SK-N-SH treated with all-trans-retinoic acid at 6 μM for 48 hours (cell line): ENCODE results near the gene UNKL.

ENCODE experiments used
- ATAC-seq: fragments of 200-7000 bp; cut with Tn5 transposase; 3 replicates; pipeline ENCODE4 v1.9.1; 2020; ENCODE audit warnings: mild to moderate bottlenecking, moderate library complexity
- BACH2 ChIP-seq: fragments of 250-450 bp; sonication (Bioruptor Pico); IDR thresholded peaks from 2 replicates; pipeline ENCODE4 v1.9.0; 2021; ENCODE audit warnings: mild to moderate bottlenecking, borderline replicate concordance
- CSDC2 ChIP-seq: fragments of 250-450 bp; sonication (Bioruptor Pico); IDR thresholded peaks from 2 replicates; pipeline ENCODE4 v1.5.0; 2020; ENCODE audit warnings: mild to moderate bottlenecking, moderate library complexity
- ESRRG ChIP-seq: fragments of 250-450 bp; sonication (Bioruptor Pico); IDR thresholded peaks from 2 replicates; pipeline ENCODE4 v1.6.1; 2021; ENCODE audit warnings: mild to moderate bottlenecking
- GLIS3 ChIP-seq: fragments of 250-450 bp; sonication (Bioruptor Pico); IDR thresholded peaks from 2 replicates; pipeline ENCODE4 v1.5.0; 2020; ENCODE audit warnings: mild to moderate bottlenecking, moderate library complexity
- ISL1 ChIP-seq: fragments of 250-450 bp; sonication (Bioruptor Pico); IDR thresholded peaks from 2 replicates; pipeline ENCODE4 v2.1.2; 2022; ENCODE audit warnings: mild to moderate bottlenecking, moderate library complexity
- OSR1 ChIP-seq: fragments of 250-450 bp; sonication (Bioruptor Pico); IDR thresholded peaks from 2 replicates; pipeline ENCODE4 v1.8.0; 2022; ENCODE audit warnings: moderate library complexity, mild to moderate bottlenecking, inconsistent platforms
- PPARA ChIP-seq: fragments of 250-450 bp; sonication (Bioruptor Pico); IDR thresholded peaks from 2 replicates; pipeline ENCODE4 v1.5.0; 2020; ENCODE audit warnings: mild to moderate bottlenecking, borderline replicate concordance
- RARB ChIP-seq: fragments of 250-450 bp; sonication (Bioruptor Pico); IDR thresholded peaks from 2 replicates; pipeline ENCODE4 v1.8.0; 2021; ENCODE audit warnings: mild to moderate bottlenecking, moderate library complexity
- SNAI2 ChIP-seq: fragments of 250-450 bp; sonication (Bioruptor Pico); IDR thresholded peaks from 2 replicates; pipeline ENCODE4 v1.5.0; 2020; ENCODE audit warnings: mild to moderate bottlenecking, moderate library complexity
- TCF4 ChIP-seq: fragments of 250-450 bp; sonication (Bioruptor Pico); IDR thresholded peaks from 2 replicates; pipeline ENCODE4 v1.8.0; 2021; ENCODE audit warnings: mild to moderate bottlenecking, moderate library complexity, borderline replicate concordance
- TOX ChIP-seq: fragments of 250-450 bp; sonication (Bioruptor Pico); IDR thresholded peaks from 2 replicates; pipeline ENCODE4 v1.8.0; 2021; ENCODE audit warnings: mild to moderate bottlenecking, moderate library complexity, borderline replicate concordance
- ZC3H10 ChIP-seq: fragments of 250-450 bp; sonication (Bioruptor Pico); IDR thresholded peaks from 2 replicates; pipeline ENCODE4 v1.5.1; 2021; ENCODE audit warnings: mild to moderate bottlenecking, moderate library complexity
- ZFP3 ChIP-seq: fragments of 250-450 bp; sonication (Bioruptor Pico); IDR thresholded peaks from 2 replicates; pipeline ENCODE4 v1.5.0; 2020; ENCODE audit warnings: mild to moderate bottlenecking, moderate library complexity
- ZFP30 ChIP-seq: fragments of 450-650 bp; formaldehyde crosslinking; IDR thresholded peaks from 2 replicates; pipeline ENCODE4 v1.5.0; 2022; ENCODE audit warnings: mild to moderate bottlenecking, moderate library complexity
- ZNF70 ChIP-seq: fragments of 450-650 bp; formaldehyde crosslinking; IDR thresholded peaks from 2 replicates; pipeline ENCODE4 v1.5.0; 2020; ENCODE audit warnings: mild to moderate bottlenecking, moderate library complexity
- ZNF8 ChIP-seq: fragments of 450-650 bp; formaldehyde crosslinking; IDR thresholded peaks from 2 replicates; pipeline ENCODE4 v1.5.0; 2020; ENCODE audit warnings: mild to moderate bottlenecking, moderate library complexity
- TF ChIP-seq, protein P1 (sequence below): fragments of 250-450 bp; sonication (Bioruptor Pico); IDR thresholded peaks from 2 replicates; pipeline ENCODE4 v1.8.0; 2021; ENCODE audit warnings: low read depth, mild to moderate bottlenecking, moderate library complexity, borderline replicate concordance
- TF ChIP-seq, protein P2 (sequence below): fragments of 250-450 bp; sonication (Bioruptor Pico); IDR thresholded peaks from 2 replicates; pipeline ENCODE4 v1.5.0; 2020; ENCODE audit warnings: mild to moderate bottlenecking, moderate library complexity
- TF ChIP-seq, protein P3 (sequence below): fragments of 250-450 bp; sonication (Bioruptor Pico); IDR thresholded peaks from 2 replicates; pipeline ENCODE4 v1.5.1; 2021; ENCODE audit warnings: mild to moderate bottlenecking, moderate library complexity
- TF ChIP-seq, protein P4 (sequence below): fragments of 250-450 bp; sonication (Bioruptor Pico); IDR thresholded peaks from 2 replicates; pipeline ENCODE4 v1.8.0; 2020; ENCODE audit warnings: mild to moderate bottlenecking, moderate library complexity, borderline replicate concordance

The UNKL gene

GRCh38 chr16:1351215-1351581 lies 63.3 kb downstream of the UNKL start (continued):
- TF ChIP-seq CSDC2 (CRISPR knock-in tag) (no peak), GLIS3 (CRISPR knock-in tag) (no peak), ZNF8 (CRISPR knock-in tag) (no peak), TCF4 (CRISPR knock-in tag) (no peak), RARB (CRISPR knock-in tag) (no peak), ISL1 (CRISPR knock-in tag) (no peak)
- TF ChIP-seq, protein P1, sequence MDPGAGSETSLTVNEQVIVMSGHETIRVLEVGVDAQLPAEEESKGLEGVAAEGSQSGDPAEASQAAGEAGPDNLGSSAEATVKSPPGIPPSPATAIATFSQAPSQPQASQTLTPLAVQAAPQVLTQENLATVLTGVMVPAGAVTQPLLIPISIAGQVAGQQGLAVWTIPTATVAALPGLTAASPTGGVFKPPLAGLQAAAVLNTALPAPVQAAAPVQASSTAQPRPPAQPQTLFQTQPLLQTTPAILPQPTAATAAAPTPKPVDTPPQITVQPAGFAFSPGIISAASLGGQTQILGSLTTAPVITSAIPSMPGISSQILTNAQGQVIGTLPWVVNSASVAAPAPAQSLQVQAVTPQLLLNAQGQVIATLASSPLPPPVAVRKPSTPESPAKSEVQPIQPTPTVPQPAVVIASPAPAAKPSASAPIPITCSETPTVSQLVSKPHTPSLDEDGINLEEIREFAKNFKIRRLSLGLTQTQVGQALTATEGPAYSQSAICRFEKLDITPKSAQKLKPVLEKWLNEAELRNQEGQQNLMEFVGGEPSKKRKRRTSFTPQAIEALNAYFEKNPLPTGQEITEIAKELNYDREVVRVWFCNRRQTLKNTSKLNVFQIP (CRISPR knock-in tag): no peak
- TF ChIP-seq, protein P2, sequence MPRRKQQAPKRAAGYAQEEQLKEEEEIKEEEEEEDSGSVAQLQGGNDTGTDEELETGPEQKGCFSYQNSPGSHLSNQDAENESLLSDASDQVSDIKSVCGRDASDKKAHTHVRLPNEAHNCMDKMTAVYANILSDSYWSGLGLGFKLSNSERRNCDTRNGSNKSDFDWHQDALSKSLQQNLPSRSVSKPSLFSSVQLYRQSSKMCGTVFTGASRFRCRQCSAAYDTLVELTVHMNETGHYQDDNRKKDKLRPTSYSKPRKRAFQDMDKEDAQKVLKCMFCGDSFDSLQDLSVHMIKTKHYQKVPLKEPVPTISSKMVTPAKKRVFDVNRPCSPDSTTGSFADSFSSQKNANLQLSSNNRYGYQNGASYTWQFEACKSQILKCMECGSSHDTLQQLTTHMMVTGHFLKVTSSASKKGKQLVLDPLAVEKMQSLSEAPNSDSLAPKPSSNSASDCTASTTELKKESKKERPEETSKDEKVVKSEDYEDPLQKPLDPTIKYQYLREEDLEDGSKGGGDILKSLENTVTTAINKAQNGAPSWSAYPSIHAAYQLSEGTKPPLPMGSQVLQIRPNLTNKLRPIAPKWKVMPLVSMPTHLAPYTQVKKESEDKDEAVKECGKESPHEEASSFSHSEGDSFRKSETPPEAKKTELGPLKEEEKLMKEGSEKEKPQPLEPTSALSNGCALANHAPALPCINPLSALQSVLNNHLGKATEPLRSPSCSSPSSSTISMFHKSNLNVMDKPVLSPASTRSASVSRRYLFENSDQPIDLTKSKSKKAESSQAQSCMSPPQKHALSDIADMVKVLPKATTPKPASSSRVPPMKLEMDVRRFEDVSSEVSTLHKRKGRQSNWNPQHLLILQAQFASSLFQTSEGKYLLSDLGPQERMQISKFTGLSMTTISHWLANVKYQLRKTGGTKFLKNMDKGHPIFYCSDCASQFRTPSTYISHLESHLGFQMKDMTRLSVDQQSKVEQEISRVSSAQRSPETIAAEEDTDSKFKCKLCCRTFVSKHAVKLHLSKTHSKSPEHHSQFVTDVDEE (CRISPR knock-in tag): no peak
- TF ChIP-seq, all 23 proteins: peak for 0

GRCh38 chr16:1350691-1351090 lies 63.8 kb downstream of the UNKL start:
- TF ChIP-seq TCF4 (CRISPR knock-in tag) (no peak), OSR1 (no peak), ISL1 (CRISPR knock-in tag) (no peak), ZFP30 (CRISPR knock-in tag) (no peak), GLIS3 (CRISPR knock-in tag) (no peak), PPARA (no peak), ZFP3 (CRISPR knock-in tag) (no peak)
- TF ChIP-seq, protein P2 (CRISPR knock-in tag): no peak
- ATAC-seq: no peak

DNA sequence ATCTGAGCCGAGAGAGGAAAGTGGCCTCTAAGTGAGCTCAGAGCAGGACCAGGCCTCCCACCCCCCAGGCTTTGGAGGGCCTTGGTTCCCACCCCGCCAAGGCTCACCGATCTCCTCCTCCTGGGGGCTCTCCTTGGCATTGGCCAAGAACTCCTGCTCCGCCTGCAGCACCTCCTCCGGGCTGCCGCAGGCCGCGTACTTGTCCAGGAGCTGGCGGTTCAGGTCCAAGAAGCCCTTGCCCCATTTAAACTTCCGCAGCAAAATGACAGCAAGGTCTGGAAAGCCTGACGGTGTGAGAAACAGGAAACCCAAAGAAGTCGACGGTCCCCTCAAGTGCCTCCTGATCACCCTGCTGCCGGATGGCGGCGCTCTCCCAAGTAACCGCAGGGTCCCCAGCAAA lies 64.6 kb downstream of the UNKL start:
- TF ChIP-seq BACH2 (CRISPR knock-in tag) (no peak), CSDC2 (CRISPR knock-in tag) (no peak), RARB (CRISPR knock-in tag) (no peak), SNAI2 (no peak), ZNF70 (CRISPR knock-in tag) (no peak)
- no peak for ATAC-seq

GRCh38 chr16:1349351-1349750 lies 65.2 kb downstream of the UNKL start:
- ATAC-seq: no peak
- TF ChIP-seq, protein P3, sequence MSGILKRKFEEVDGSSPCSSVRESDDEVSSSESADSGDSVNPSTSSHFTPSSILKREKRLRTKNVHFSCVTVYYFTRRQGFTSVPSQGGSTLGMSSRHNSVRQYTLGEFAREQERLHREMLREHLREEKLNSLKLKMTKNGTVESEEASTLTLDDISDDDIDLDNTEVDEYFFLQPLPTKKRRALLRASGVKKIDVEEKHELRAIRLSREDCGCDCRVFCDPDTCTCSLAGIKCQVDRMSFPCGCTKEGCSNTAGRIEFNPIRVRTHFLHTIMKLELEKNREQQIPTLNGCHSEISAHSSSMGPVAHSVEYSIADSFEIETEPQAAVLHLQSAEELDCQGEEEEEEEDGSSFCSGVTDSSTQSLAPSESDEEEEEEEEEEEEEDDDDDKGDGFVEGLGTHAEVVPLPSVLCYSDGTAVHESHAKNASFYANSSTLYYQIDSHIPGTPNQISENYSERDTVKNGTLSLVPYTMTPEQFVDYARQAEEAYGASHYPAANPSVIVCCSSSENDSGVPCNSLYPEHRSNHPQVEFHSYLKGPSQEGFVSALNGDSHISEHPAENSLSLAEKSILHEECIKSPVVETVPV (CRISPR knock-in tag): no peak
- TF ChIP-seq ZNF70 (CRISPR knock-in tag): no peak
- TF ChIP-seq ZNF8 (CRISPR knock-in tag): no peak
- TF ChIP-seq ESRRG: no peak
- no peak for TF ChIP-seq BACH2 (CRISPR knock-in tag)
- no peak for TF ChIP-seq OSR1
- TF ChIP-seq, protein P4, sequence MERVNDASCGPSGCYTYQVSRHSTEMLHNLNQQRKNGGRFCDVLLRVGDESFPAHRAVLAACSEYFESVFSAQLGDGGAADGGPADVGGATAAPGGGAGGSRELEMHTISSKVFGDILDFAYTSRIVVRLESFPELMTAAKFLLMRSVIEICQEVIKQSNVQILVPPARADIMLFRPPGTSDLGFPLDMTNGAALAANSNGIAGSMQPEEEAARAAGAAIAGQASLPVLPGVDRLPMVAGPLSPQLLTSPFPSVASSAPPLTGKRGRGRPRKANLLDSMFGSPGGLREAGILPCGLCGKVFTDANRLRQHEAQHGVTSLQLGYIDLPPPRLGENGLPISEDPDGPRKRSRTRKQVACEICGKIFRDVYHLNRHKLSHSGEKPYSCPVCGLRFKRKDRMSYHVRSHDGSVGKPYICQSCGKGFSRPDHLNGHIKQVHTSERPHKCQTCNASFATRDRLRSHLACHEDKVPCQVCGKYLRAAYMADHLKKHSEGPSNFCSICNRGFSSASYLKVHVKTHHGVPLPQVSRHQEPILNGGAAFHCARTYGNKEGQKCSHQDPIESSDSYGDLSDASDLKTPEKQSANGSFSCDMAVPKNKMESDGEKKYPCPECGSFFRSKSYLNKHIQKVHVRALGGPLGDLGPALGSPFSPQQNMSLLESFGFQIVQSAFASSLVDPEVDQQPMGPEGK (CRISPR knock-in tag): no peak
- no peak for TF ChIP-seq PPARA
- no peak for TF ChIP-seq ZFP30 (CRISPR knock-in tag)
- TF ChIP-seq ZC3H10 (CRISPR knock-in tag): no peak
- no peak for TF ChIP-seq RARB (CRISPR knock-in tag)
- TF ChIP-seq, protein P2 (CRISPR knock-in tag): no peak
- TF ChIP-seq TCF4 (CRISPR knock-in tag): no peak
- TF ChIP-seq, protein P1 (CRISPR knock-in tag): no peak
- TF ChIP-seq CSDC2 (CRISPR knock-in tag): no peak
- no peak for TF ChIP-seq TOX (CRISPR knock-in tag)
